BLaER1 (cell line): ENCODE measurements around the gene CLCF1.

Experiments used
- H3K27ac ChIP-seq: shearing (Covaris generic); formaldehyde crosslinking; 2 replicates; pipeline ENCODE4 v1.8.1; 2022
- H3K27me3 ChIP-seq: shearing (Covaris generic); formaldehyde crosslinking; 2 replicates; pipeline ENCODE4 v1.8.1; 2022
- H3K36me3 ChIP-seq: shearing (Covaris generic); formaldehyde crosslinking; 2 replicates; pipeline ENCODE4 v1.8.1; 2022
- H3K4me1 ChIP-seq: shearing (Covaris generic); formaldehyde crosslinking; 2 replicates; pipeline ENCODE4 v1.8.1; 2022
- H3K4me2 ChIP-seq: shearing (Covaris generic); formaldehyde crosslinking; 2 replicates; pipeline ENCODE4 v1.8.1; 2022
- H3K4me3 ChIP-seq: shearing (Covaris generic); formaldehyde crosslinking; 2 replicates; pipeline ENCODE4 v1.8.1; 2022
- H3K9ac ChIP-seq: shearing (Covaris generic); formaldehyde crosslinking; 2 replicates; pipeline ENCODE4 v1.8.1; 2022
- H3K9me3 ChIP-seq: shearing (Covaris generic); formaldehyde crosslinking; 2 replicates; pipeline ENCODE4 v1.8.1; 2022
- H4K20me1 ChIP-seq: shearing (Covaris generic); formaldehyde crosslinking; 2 replicates; pipeline ENCODE4 v1.8.1; 2022
- Cebpa-rat ChIP-seq: shearing (Covaris generic); IDR thresholded peaks from 2 replicates; pipeline ENCODE4 v1.8.1; 2022

Gene CLCF1

GRCh38 chr11:67416416-67417335 lies 43.3 kb upstream of the CLCF1 start:
- Histone ChIP-seq H3K4me1 (peaks cover 96% of the 10 kb centered on the region), H3K27ac (peak overlapping the region; percentile 37), H4K20me1 (0 out of 2 replicates have a peak, but pooled peaks cover 7% of the 10 kb centered on the region), H3K9ac (peak overlapping the region; percentile 28; the same call in 1 of the 2 replicates), H3K4me2 (peak overlapping the region; percentile 100), H3K4me3 (peak overlapping the region; percentile 25; the same call in 1 of the 2 replicates), H3K27me3 (peaks cover 24% of the 10 kb centered on the region), H3K9me3 (no peaks in the 10 kb centered on the region), H3K36me3 (no peaks in the 10 kb centered on the region)
- no peak for TF ChIP-seq Cebpa-rat

GRCh38 chr11:67415501-67416304 lies 42.3 kb upstream of the CLCF1 start, which contains the start of gene CARNS1:
Gene CARNS1, plus strand, starts transcription at chr11:67415678. Its CDS starts 522 bp downstream, at chr11:67416200.
- H3K36me3 ChIP-seq, result no peaks in the 10 kb centered on the region
- peak within 1 kb of the TSS; percentile 100 for H3K4me2 ChIP-seq
- H3K4me3 ChIP-seq, result peak within 1 kb of the TSS; percentile 33; the same call in 1 of the 2 replicates
- 0 out of 2 replicates have a peak within 1 kb of the TSS, but pooled peaks have one; percentile 28 for H3K9ac ChIP-seq
- peaks cover 99% of the 10 kb centered on the region for H3K4me1 ChIP-seq
- H3K27me3 ChIP-seq, result peaks cover 24% of the 10 kb centered on the region
- TF ChIP-seq Cebpa-rat, result no peak
- no peak within 1 kb of the TSS for H3K27ac ChIP-seq
- H4K20me1 ChIP-seq, result 0 out of 2 replicates have a peak, but pooled peaks cover 7% of the 10 kb centered on the region
- no peaks in the 10 kb centered on the region for H3K9me3 ChIP-seq

GRCh38 chr11:67413266-67413849 lies 40.0 kb upstream of the CLCF1 start:
- 0 out of 2 replicates have a peak, but pooled peaks cover 7% of the 10 kb centered on the region for H4K20me1 ChIP-seq
- no peaks in the 10 kb centered on the region for H3K9me3 ChIP-seq
- no peak overlapping the region; the same call in 1 of the 2 replicates for H3K4me3 ChIP-seq
- peak overlapping the region; percentile 16; the same call in 1 of the 2 replicates for H3K9ac ChIP-seq
- no peak overlapping the region for H3K27ac ChIP-seq
- no peak for TF ChIP-seq Cebpa-rat
- H3K4me1 ChIP-seq, result peaks cover 99% of the 10 kb centered on the region
- H3K4me2 ChIP-seq, result peak overlapping the region; percentile 100
- no peaks in the 10 kb centered on the region for H3K36me3 ChIP-seq
- H3K27me3 ChIP-seq, result peaks cover 24% of the 10 kb centered on the region

DNA sequence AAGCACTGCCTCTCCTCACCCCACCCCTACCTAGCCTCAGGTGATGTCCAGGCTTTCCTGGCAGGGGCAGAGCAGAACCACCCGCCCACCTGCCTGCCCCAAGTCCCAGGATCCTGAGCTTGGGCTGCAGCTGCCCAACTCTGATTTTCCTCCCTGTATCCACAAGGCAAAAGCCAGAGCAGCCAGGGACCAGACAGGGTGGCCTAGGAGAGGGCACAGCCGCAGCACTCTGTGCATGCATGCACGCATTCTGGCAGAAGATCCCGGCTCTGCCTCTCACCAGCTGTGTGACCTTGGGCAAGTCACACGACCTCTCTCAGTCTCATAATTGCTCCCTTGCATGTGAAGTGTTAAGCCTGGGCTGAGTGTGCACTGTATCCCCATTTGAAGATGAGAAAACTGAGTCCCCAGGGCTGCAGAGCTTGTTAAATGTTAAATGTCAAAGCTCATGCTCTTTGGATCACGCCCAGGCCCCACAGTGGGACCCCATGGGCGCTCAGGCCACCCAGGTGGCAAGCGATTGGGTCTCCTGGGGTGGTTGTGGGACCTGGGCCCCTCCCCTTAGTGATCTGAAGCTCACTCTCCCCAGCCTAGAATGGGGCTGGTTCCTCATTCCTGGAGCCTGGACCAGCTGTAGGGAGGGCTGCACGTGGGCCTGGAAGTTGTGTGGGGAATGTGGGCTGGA lies 39.2 kb upstream of the CLCF1 start:
- TF ChIP-seq Cebpa-rat, result no peak
- Histone ChIP-seq H3K4me1 (peaks cover 99% of the 10 kb centered on the region), H3K36me3 (no peaks in the 10 kb centered on the region), H4K20me1 (0 out of 2 replicates have a peak, but pooled peaks cover 5% of the 10 kb centered on the region), H3K27ac (no peak overlapping the region), H3K27me3 (peaks cover 24% of the 10 kb centered on the region), H3K9me3 (no peaks in the 10 kb centered on the region), H3K4me2 (peak overlapping the region; percentile 100), H3K4me3 (no peak overlapping the region; the same call in 1 of the 2 replicates), H3K9ac (peak overlapping the region; percentile 16; the same call in 1 of the 2 replicates)

GRCh38 chr11:67411785-67412152 lies 38.4 kb upstream of the CLCF1 start:
- Histone ChIP-seq H3K4me1 (peaks cover 99% of the 10 kb centered on the region), H3K27ac (no peak overlapping the region), H3K36me3 (no peaks in the 10 kb centered on the region), H3K27me3 (peaks cover 24% of the 10 kb centered on the region), H3K4me2 (peak overlapping the region; percentile 100), H4K20me1 (no peaks in the 10 kb centered on the region), H3K9me3 (no peaks in the 10 kb centered on the region), H3K4me3 (no peak overlapping the region), H3K9ac (no peak overlapping the region)
- TF ChIP-seq Cebpa-rat, result no peak

DNA sequence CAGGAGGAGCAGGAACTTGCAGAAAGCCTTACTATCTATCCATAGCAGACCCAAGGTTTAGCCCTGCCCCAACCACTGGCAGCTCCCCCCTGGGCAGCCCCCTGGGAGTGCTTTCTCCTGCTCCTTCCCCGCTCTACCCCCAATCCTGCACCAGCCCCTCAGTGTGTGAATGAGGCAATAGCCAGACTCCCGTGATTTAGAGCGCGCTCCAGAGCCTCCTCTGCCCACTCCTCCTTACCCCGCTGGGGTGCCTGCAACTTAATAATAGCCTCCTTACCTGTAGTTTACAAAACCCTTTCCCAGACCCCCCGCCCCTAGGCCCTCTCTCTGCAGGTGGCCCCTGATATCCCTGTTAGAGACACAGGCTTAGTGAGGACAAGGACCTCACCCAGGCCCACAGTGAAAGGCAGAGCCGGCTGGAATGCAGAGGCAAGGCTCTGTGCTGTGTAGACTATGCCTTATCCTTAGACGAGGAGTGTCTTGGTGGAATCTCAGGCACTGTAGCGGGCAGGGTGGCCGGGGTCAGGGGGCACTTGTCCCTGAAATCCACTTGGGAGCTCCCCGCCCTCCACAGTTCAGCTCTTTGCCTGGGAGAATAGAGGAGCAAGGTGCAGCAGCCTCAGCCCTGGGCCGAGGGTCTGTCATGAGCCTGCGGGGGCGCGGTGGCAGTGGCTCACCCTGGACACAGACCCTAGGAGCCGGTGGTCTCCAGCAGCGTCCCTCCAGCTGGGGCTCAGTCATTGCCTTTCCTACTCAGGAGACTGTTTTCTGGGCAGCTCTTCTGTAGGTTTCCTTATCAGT lies 37.8 kb upstream of the CLCF1 start:
- no peak overlapping the region for H3K9ac ChIP-seq
- H3K4me2 ChIP-seq, result peak overlapping the region; percentile 100
- 0 out of 2 replicates have a peak overlapping the region, but pooled peaks have one; percentile 45 for H3K4me3 ChIP-seq
- no peaks in the 10 kb centered on the region for H4K20me1 ChIP-seq
- peak overlapping the region; percentile 97 for H3K27ac ChIP-seq
- no peak for TF ChIP-seq Cebpa-rat
- H3K27me3 ChIP-seq, result peaks cover 24% of the 10 kb centered on the region
- H3K9me3 ChIP-seq, result no peaks in the 10 kb centered on the region
- H3K36me3 ChIP-seq, result 0 out of 2 replicates have a peak, but pooled peaks cover under 1% of the 10 kb centered on the region
- H3K4me1 ChIP-seq, result peaks cover 99% of the 10 kb centered on the region

GRCh38 chr11:67410369-67410831 lies 37.0 kb upstream of the CLCF1 start:
- TF ChIP-seq Cebpa-rat, result no peak
- Histone ChIP-seq H3K9ac (peak overlapping the region; percentile 87), H3K4me1 (peaks cover 99% of the 10 kb centered on the region), H3K36me3 (0 out of 2 replicates have a peak, but pooled peaks cover 8% of the 10 kb centered on the region), H3K4me3 (peak overlapping the region; percentile 45), H3K9me3 (no peaks in the 10 kb centered on the region), H3K27me3 (peaks cover 19% of the 10 kb centered on the region), H4K20me1 (no peaks in the 10 kb centered on the region), H3K27ac (peak overlapping the region; percentile 97), H3K4me2 (peak overlapping the region; percentile 100)

- Histone ChIP-seq H3K4me1 (peaks cover 99% of the 10 kb centered on the region), H3K9ac (peak overlapping the region; percentile 87), H3K27me3 (peaks cover 14% of the 10 kb centered on the region), H4K20me1 (no peaks in the 10 kb centered on the region), H3K36me3 (0 out of 2 replicates have a peak, but pooled peaks cover 10% of the 10 kb centered on the region), H3K9me3 (no peaks in the 10 kb centered on the region), H3K4me3 (peak overlapping the region; percentile 45), H3K27ac (peak overlapping the region; percentile 97), H3K4me2 (peak overlapping the region; percentile 100)
- no peak for TF ChIP-seq Cebpa-rat
Observed at GRCh38 chr11:67409781-67410368, 36.5 kb upstream of the CLCF1 start.
